Measurements from ENCODE around the gene ABRACL. TPM values are rescaled to one million over a fixed set of nuclear protein-coding genes. Genes with fewer than 3 reads are reported as not detected.
"Not testable (repeated sequence)": the region's sequence is repeated elsewhere in the genome, so short reads cannot be mapped to it uniquely, and the experiment has no call there.

ABRACL gene
- polyA plus RNA-seq, 1 donor (not counting 4 experiments of a cell fraction or from before 2014, with no cell fraction given), result 120 TPM

DNA sequence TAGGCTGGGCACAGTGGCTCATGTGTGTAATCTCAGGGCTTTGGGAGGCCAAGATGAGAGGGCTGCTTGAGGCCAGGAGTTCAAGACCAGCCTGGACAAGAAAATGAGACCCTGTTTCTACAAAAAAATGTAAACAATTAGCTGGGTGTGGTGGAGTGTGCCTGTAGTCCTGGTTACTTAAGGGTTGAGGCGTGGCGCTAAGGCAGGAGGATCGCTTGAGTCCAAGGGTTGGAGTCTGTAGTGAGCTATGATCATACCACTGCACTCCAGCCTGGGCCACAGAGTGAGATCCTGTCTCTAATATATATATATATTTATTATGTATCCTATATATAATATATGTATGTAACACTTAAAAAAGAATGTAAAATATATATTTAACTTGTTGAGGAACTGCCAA, 7.9 kb upstream of the ABRACL start:
- Histone ChIP-seq H3K9ac (ENCODE audit: control insufficient read depth, extremely low read depth, insufficient read depth, low read length) (no peak overlapping the region), H3K4me1 (ENCODE audit: control insufficient read depth, extremely low read depth, insufficient read depth, low read length) (no peaks in the 10 kb centered on the region), H3K9me1 (ENCODE audit: control insufficient read depth, extremely low read depth, insufficient read depth, low read length) (no peaks in the 10 kb centered on the region), H2AFZ (ENCODE audit: control insufficient read depth, low read length) (no peak overlapping the region), H3K4me2 (ENCODE audit: control insufficient read depth, extremely low read depth, insufficient read depth, low read depth, low read length) (no peak overlapping the region), H3K27ac (ENCODE audit: control insufficient read depth, insufficient read depth, low read length) (no peak overlapping the region), H3K9me3 (ENCODE audit: control insufficient read depth, low read depth, low read length) (no peaks in the 10 kb centered on the region), H3K79me2 (ENCODE audit: control insufficient read depth, insufficient read depth, low read length) (no peaks in the 10 kb centered on the region), H3K36me3 (ENCODE audit: control insufficient read depth in 2 of 2, extremely low read depth in 1 of 2, insufficient read depth in 2 of 2, low read length in 2 of 2) (no peaks in the 10 kb centered on the region), H3K27me3 (ENCODE audit: control insufficient read depth, extremely low read depth, insufficient read depth, low read length) (no peaks in the 10 kb centered on the region), H3K4me3 (ENCODE audit: control insufficient read depth in 2 of 3, extremely low read depth in 1 of 3, insufficient read depth in 2 of 3, low read depth in 1 of 3, low read length in 3 of 3) (no peak overlapping the region), H4K20me1 (ENCODE audit: control insufficient read depth, extremely low read depth, insufficient read depth, low read length) (no peaks in the 10 kb centered on the region)
- FAIRE-seq (no peak), DNase-seq (ENCODE audit: low read depth, low spot score) (no peak)
- dilution Hi-C loops (cut with MboI; ENCODE audit: extremely low pct_ligation_motif_present, low sequenced_read_pairs), result no loop called here
- TF ChIP-seq, protein P1, sequence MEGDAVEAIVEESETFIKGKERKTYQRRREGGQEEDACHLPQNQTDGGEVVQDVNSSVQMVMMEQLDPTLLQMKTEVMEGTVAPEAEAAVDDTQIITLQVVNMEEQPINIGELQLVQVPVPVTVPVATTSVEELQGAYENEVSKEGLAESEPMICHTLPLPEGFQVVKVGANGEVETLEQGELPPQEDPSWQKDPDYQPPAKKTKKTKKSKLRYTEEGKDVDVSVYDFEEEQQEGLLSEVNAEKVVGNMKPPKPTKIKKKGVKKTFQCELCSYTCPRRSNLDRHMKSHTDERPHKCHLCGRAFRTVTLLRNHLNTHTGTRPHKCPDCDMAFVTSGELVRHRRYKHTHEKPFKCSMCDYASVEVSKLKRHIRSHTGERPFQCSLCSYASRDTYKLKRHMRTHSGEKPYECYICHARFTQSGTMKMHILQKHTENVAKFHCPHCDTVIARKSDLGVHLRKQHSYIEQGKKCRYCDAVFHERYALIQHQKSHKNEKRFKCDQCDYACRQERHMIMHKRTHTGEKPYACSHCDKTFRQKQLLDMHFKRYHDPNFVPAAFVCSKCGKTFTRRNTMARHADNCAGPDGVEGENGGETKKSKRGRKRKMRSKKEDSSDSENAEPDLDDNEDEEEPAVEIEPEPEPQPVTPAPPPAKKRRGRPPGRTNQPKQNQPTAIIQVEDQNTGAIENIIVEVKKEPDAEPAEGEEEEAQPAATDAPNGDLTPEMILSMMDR (optimal IDR thresholded peaks at IDR 0.05 in 1 of 3, IDR thresholded peaks at IDR 0.05 in 1 of 3, conservative IDR thresholded peaks at IDR 0.05 in 1 of 3; ENCODE audit: extremely low read depth in 1 of 3, insufficient read depth in 2 of 3, low read length in 3 of 3), result no peak
- no peak for TF ChIP-seq EZH2 (IDR thresholded peaks at IDR 0.05; ENCODE audit: low read length)

DNA sequence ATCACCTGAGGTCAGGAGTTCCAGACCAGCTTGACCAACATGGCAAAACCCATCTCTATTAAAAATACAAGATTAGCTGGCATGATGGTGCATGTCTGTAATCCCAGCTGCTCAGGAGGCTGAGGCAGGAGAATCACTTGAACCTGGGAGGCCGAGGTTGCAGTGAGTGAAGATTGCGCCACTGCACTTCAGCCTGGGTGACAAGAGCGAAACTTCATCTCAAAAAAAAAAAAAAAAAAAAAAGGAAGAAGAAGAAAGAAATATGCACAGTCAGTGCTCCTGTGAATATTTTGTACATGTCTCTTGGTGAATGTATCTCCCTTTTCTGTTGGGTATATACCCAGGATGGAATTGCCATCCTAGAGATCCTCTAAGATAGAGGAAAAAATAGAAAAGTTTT, 3.1 kb upstream of the ABRACL start:
- H3K4me3 ChIP-seq (ENCODE audit: control insufficient read depth in 2 of 3, extremely low read depth in 1 of 3, insufficient read depth in 2 of 3, low read depth in 1 of 3, low read length in 3 of 3); H3K27ac ChIP-seq (ENCODE audit: control insufficient read depth, insufficient read depth, low read length); H3K27me3 ChIP-seq (ENCODE audit: control insufficient read depth, extremely low read depth, insufficient read depth, low read length); dilution Hi-C loops (cut with MboI; ENCODE audit: extremely low pct_ligation_motif_present, low sequenced_read_pairs); H4K20me1 ChIP-seq (ENCODE audit: control insufficient read depth, extremely low read depth, insufficient read depth, low read length); H3K9me3 ChIP-seq (ENCODE audit: control insufficient read depth, low read depth, low read length); H3K4me2 ChIP-seq (ENCODE audit: control insufficient read depth, extremely low read depth, insufficient read depth, low read depth, low read length); H3K36me3 ChIP-seq (ENCODE audit: control insufficient read depth in 2 of 2, extremely low read depth in 1 of 2, insufficient read depth in 2 of 2, low read length in 2 of 2); H2AFZ ChIP-seq (ENCODE audit: control insufficient read depth, low read length); H3K9me1 ChIP-seq (ENCODE audit: control insufficient read depth, extremely low read depth, insufficient read depth, low read length); FAIRE-seq; H3K9ac ChIP-seq (ENCODE audit: control insufficient read depth, extremely low read depth, insufficient read depth, low read length); DNase-seq (ENCODE audit: low read depth, low spot score): not testable (repeated sequence)
- Histone ChIP-seq H3K79me2 (ENCODE audit: control insufficient read depth, insufficient read depth, low read length) (peaks cover 20% of the 10 kb centered on the region), H3K4me1 (ENCODE audit: control insufficient read depth, extremely low read depth, insufficient read depth, low read length) (peaks cover 17% of the 10 kb centered on the region)

DNA sequence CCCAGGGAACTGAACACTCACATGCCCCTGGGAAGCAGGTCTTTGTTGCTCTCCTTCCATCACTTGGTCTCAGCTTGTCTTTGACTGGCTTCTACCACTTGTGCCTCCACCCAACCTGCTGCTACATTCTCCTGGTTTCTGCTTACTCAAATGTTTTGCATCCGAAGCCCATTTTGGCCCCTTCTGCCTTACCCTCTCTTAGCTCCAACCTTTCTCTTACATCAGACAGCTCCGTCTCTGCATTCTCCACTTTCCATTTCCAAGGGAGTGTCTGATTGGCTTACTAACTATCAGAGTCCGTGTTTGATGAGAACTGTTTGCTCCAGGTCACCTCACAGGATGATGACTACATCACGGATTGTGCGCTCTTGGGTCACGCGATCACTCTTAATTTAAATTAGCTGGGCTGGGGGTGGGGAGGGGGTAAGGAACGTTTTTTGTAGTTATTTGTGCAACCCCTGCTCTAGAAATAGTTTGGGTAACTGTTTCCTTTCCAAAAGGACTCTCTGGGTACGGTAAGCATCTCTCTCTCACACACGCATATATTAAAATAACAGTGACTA, 844 bp upstream of the ABRACL start:
- TF ChIP-seq, protein P1 (optimal IDR thresholded peaks at IDR 0.05 in 1 of 3, IDR thresholded peaks at IDR 0.05 in 1 of 3, conservative IDR thresholded peaks at IDR 0.05 in 1 of 3; ENCODE audit: extremely low read depth in 1 of 3, insufficient read depth in 2 of 3, low read length in 3 of 3), result no peak
- TF ChIP-seq EZH2 (IDR thresholded peaks at IDR 0.05; ENCODE audit: low read length), result no peak
- Histone ChIP-seq H3K27me3 (ENCODE audit: control insufficient read depth, extremely low read depth, insufficient read depth, low read length) (no peaks in the 10 kb centered on the region), H3K9me1 (ENCODE audit: control insufficient read depth, extremely low read depth, insufficient read depth, low read length) (no peaks in the 10 kb centered on the region), H3K4me1 (ENCODE audit: control insufficient read depth, extremely low read depth, insufficient read depth, low read length) (peaks cover 21% of the 10 kb centered on the region), H3K4me2 (ENCODE audit: control insufficient read depth, extremely low read depth, insufficient read depth, low read depth, low read length) (peak overlapping the region; percentile 92), H3K9me3 (ENCODE audit: control insufficient read depth, low read depth, low read length) (no peaks in the 10 kb centered on the region), H2AFZ (ENCODE audit: control insufficient read depth, low read length) (peak overlapping the region; percentile 92), H3K9ac (ENCODE audit: control insufficient read depth, extremely low read depth, insufficient read depth, low read length) (peak overlapping the region; percentile 91), H4K20me1 (ENCODE audit: control insufficient read depth, extremely low read depth, insufficient read depth, low read length) (no peaks in the 10 kb centered on the region), H3K27ac (ENCODE audit: control insufficient read depth, insufficient read depth, low read length) (peak overlapping the region; percentile 86), H3K36me3 (ENCODE audit: control insufficient read depth in 2 of 2, extremely low read depth in 1 of 2, insufficient read depth in 2 of 2, low read length in 2 of 2) (no peaks in the 10 kb centered on the region), H3K79me2 (ENCODE audit: control insufficient read depth, insufficient read depth, low read length) (peaks cover 34% of the 10 kb centered on the region), H3K4me3 (ENCODE audit: control insufficient read depth in 2 of 3, extremely low read depth in 1 of 3, insufficient read depth in 2 of 3, low read depth in 1 of 3, low read length in 3 of 3) (peak overlapping the region; percentile 88 to 98 (median 96))
- dilution Hi-C loops (cut with MboI; ENCODE audit: extremely low pct_ligation_motif_present, low sequenced_read_pairs), result no loop called here
- FAIRE-seq (peak; percentile 65), DNase-seq (ENCODE audit: low read depth, low spot score) (peak; percentile 13)

Measured in keratinocyte (primary cell).